ENCODE results near the gene KAT7. TPM values are rescaled to one million over a fixed set of nuclear protein-coding genes. Genes with fewer than 3 reads are reported as not detected.

The KAT7 gene
- total RNA-seq, 1 experiment from 2014 or later, result 26.6 TPM

GRCh38 chr17:49866882-49867413 is 78.5 kb downstream of the KAT7 start:
- no peak for DNase-seq (ENCODE audit: low read depth)

- no peak for DNase-seq (ENCODE audit: low read depth)
These were observed 80.5 kb downstream of the KAT7 start for GRCh38 chr17:49869038-49869374.

- DNase-seq (ENCODE audit: low read depth), result no peak
These were observed 81.8 kb downstream of the KAT7 start for GRCh38 chr17:49870298-49870697.

- no peak for DNase-seq (ENCODE audit: low read depth)
These were observed 82.7 kb downstream of the KAT7 start for GRCh38 chr17:49871211-49871610.

- no peak for DNase-seq (ENCODE audit: low read depth)
These were observed 84.4 kb downstream of the KAT7 start for GRCh38 chr17:49872754-49873377.

- DNase-seq (ENCODE audit: low read depth), result no peak
These were observed 85.0 kb downstream of the KAT7 start for GRCh38 chr17:49873466-49873865.

- no peak for DNase-seq (ENCODE audit: low read depth)
These were observed 85.4 kb downstream of the KAT7 start for GRCh38 chr17:49873926-49874325.

- DNase-seq (ENCODE audit: low read depth), result no peak
These were observed 86.4 kb downstream of the KAT7 start for GRCh38 chr17:49874911-49875310.

GRCh38 chr17:49875685-49876084 is 87.2 kb downstream of the KAT7 start:
- no peak for DNase-seq (ENCODE audit: low read depth)

- DNase-seq (ENCODE audit: low read depth), result no peak
These were observed 90.7 kb downstream of the KAT7 start for GRCh38 chr17:49878931-49879904.

GRCh38 chr17:49880291-49881053 is 92.0 kb downstream of the KAT7 start:
- peak; percentile 61 for DNase-seq (ENCODE audit: low read depth)

GRCh38 chr17:49881054-49881402 is 92.5 kb downstream of the KAT7 start:
- DNase-seq (ENCODE audit: low read depth), result no peak

- DNase-seq (ENCODE audit: low read depth), result no peak
These were observed 94.0 kb downstream of the KAT7 start for GRCh38 chr17:49882434-49882833.

Other genes starting within 250 kb of the KAT7 start
- 0.06 and 0.70 TPM in 2 replicates for gene NXPH3, start 212.8 kb upstream of the KAT7 start, total RNA-seq (2014; rRNA removed; shearing (Covaris generic))
- 56.2 and 63.8 TPM in 2 replicates for gene SPOP, start 110.6 kb upstream of the KAT7 start, total RNA-seq (2014; rRNA removed; shearing (Covaris generic))
- 65.6 and 77.1 TPM in 2 replicates for gene SLC35B1, start 80.7 kb upstream of the KAT7 start, total RNA-seq (2014; rRNA removed; shearing (Covaris generic))
- gene FAM117A, start 24.6 kb upstream of the KAT7 start, total RNA-seq (2014; rRNA removed; shearing (Covaris generic)), result 3.3 and 5.4 TPM in 2 replicates
- 0.20 TPM in 1 of 2 replicates, not detected in the other for gene TAC4, start 59.4 kb downstream of the KAT7 start, total RNA-seq (2014; rRNA removed; shearing (Covaris generic))
- 0.10 and 0.31 TPM in 2 replicates for gene DLX4, start 180.5 kb downstream of the KAT7 start, total RNA-seq (2014; rRNA removed; shearing (Covaris generic))
- 0.13 TPM in 1 of 2 replicates, not detected in the other for gene DLX3, start 206.5 kb downstream of the KAT7 start, total RNA-seq (2014; rRNA removed; shearing (Covaris generic))